HG03175 (cell line): ENCODE results near the gene BET1L.
A peak's percentile ranks its signal among the peaks of the same experiment; 100 is the strongest.
"Not testable (repeated sequence)": the region's sequence is repeated elsewhere in the genome, so short reads cannot be mapped to it uniquely, and the experiment has no call there.

ENCODE experiments used
- ATAC-seq: cut with Tn5 transposase; IDR thresholded peaks from one replicate; pipeline ENCODE4 v1.9.1; 2021; ENCODE audit warnings: mild to moderate bottlenecking, moderate library complexity; ENCODE audit not compliant: unreplicated experiment

BET1L gene

DNA sequence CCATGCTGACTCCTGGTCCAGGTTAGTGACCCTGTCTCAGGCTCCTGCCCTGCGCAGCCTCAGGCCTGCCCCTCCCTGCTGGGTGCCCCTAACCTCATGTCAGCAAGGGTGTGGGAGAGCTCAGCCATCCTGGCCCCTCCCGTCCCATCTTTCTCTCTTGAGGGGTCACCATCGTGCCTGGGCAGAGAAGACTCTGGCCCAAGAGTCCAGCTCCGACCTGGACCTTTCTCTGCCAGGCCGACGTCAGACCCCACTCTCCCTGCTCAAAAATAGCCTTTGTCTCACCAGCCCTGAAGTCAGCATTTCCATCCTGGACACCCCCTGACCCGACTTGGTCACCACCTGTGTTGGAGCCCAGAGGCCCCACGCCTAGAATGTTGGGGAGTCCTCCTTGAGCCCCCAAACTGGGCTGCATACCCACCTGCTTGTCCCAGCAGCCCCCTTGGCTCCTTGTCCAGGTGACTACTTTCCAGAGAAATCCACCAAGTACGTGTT, 9.4 kb downstream of the BET1L start:
- ATAC-seq: no peak

DNA sequence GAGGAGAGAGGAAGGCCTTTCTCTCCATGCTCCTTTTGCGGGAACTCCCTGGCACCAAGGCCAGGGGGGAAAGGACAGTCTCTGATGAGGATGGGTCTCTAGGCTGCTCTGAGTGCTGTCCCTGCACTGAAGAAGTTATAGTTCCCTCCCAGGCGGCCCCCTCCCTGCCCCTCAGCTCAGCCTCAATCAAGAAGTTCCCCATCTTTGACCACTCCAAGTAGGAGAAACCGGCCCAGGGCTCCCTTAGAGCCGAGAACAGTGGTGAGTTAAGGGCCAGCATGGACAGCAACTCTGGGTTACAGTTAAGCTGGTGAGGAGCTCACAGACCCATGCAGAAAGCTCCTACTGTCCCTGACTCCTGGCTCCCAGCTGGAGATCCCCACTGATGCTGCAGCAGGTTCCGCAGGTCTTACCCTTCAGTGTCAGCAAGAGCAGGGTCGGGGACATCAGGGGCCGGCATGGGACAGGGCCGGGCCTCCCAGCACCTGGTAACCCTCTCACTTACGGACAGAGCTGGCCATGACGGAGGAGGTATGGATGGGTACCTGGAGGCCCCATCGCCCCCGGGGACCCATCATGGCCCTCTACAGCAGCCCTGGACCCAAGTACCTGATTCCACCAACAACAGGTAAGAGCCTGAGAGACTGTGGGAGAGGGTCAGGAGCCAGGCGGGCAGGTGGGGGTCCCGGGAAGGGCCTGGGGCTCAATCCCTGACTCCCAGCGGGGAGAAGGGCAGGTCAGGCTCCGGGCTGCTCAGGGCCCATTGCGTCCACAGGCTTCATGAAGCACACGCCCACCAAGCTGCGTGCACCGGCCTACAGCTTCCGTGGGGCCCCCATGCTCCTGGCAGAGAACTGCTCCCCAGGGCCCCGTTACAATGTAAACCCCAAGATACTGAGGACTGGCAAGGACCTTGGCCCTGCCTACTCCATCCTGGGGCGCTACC, 10.1 kb downstream of the BET1L start:
- ATAC-seq: no peak

DNA sequence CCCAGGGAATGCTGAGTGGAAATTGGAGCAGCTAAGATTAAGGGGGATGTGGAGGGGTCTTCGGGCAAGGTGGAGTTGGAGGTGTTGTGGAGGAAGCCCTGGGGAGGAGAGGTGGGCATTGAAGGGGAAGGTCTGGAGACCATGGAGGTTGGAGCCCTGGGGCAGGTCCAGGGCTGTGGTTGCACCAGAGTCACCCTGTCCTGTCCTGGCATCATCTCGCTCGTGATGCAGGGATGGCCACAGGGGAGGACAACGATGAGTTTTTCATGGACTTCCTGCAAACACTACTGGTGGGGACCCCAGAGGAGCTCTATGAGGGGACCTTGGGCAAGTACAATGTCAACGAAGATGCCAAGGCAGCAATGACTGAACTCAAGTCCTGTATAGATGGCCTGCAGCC, 13.7 kb downstream of the BET1L start:
- ATAC-seq: not testable (repeated sequence)

DNA sequence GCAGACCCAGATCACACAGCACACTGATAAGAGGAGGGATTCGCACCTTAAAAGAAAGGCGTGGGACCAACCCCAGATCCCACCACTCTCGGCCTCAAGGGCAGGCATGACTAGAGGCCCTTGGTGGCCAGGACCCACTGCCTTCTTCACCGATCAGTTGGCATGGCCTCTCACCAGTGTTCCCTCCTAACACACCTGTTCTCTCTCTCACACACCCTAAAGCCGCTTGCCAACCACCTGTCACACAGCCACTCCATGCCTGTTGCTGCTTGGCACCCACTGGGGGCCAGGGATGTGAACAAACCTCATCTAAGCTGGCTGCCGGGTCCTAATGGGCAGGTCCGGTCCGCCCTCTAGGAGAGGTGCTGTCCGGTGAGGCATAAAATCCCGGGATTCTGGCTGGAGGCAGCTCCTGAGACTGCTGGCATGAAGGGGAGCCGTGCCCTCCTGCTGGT, 14.5 kb downstream of the BET1L start, which contains the start of gene SCGB1C1:
TSS of gene SCGB1C1 (plus strand) at position 405 of the 455 bp plus-strand sequence. CDS start at position 427, 22 bp downstream.
- not testable (repeated sequence) for ATAC-seq

DNA sequence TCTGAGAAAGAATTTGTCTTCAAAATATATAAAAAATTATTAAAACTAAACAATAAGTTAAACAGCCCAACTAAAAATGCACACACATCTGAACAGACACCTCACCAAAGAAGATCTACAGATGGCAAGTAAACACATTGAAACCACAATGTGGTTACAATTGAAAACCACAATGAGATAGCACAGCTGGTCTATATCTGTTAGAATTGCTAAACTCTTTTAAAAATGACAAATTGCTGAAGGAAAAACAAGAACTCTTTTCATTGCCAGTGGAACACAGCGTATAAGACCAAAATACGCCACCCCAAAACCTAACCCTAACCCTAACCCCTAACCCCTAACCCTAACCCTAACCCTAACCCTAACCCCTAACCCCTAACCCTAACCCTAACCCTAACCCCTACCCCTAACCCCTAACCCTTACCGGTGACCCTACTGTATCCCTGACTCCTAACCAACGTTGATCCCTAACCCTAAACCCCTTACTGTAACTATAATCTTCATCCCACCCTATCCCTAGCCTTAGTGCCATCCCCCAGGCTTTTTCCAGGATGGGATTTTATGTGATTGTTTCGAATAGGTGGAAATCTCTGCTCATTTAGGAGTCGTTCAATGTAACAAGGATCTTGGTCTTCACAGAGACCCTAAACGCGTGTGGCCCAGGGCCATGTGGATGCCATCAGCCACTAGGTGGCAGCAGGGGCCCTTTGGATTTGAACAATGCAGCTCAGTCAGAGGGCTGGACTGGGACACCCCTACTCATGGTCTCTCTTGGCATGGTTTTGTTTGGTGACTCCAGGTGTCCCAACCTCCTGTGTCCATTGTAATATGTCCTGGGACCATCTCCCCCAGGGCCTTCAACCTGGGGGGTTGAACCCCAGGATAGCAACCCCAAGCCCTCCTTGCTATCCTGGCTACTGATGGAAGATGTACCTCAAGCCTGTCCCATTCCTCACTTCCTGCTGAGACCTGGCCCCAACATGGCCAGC, 15.4 kb downstream of the BET1L start:
- ATAC-seq: not testable (repeated sequence)

- not testable (repeated sequence) for ATAC-seq
Observed at GRCh38 chr11:190546-190945, 16.7 kb downstream of the BET1L start.

- ATAC-seq: peak; percentile 83
Observed at GRCh38 chr11:189843-190311, 17.3 kb downstream of the BET1L start.

DNA sequence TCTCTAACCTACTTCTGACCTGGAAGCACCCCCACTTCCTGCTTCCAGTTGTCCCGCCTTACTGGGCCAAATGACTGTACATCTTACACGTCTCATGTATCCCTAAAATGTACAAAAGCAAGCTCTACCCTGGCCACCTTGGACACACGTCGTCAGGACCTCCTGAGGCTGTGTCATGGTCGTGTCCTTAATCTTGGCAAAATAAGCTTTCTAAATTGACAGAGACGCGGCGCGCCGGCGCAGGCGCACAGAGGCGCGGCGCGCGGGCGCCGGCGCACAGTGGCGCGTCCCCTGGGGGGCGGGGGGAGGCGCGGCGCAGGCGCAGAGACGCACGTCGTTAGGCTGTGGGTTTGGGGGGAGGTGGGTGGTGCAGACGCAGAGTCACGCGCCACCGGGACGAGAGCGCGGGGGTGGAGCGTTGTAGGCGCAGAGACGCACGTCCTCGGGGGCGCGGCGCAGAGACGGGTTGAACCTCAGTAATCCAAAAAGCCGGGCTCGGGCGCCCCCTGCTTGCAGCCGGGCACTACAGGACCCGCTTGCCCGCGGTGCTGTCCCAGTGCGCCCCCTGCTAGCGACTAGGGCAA, 17.9 kb downstream of the BET1L start:
- ATAC-seq: peak; percentile 2

DNA sequence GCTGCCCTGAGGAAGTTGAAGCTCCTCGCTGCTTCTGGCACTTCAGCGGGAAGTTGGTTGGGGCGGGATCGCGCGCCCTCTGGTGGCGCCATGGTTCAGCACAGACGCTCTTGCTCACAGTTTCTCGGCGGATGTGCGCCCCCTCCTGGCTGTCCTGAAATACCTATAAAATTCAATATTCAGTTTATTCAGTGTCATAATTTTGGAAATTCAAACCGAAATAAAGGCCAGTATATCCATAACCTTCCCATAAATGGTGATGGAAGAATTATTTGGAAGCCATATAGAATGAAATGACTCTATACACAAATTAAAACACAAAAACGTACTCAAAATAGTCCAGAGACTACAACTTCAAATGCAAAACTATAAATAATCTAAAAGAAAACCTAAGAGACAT, 27.0 kb downstream of the BET1L start:
- not testable (repeated sequence) for ATAC-seq
